ENCODE data around the gene RPL13. TPM values are rescaled to one million over a fixed set of nuclear protein-coding genes. Genes with fewer than 3 reads are reported as not detected.

The RPL13 gene
- total RNA-seq, 2 experiments from 2014 or later: 3,056 to 3,151 TPM

DNA sequence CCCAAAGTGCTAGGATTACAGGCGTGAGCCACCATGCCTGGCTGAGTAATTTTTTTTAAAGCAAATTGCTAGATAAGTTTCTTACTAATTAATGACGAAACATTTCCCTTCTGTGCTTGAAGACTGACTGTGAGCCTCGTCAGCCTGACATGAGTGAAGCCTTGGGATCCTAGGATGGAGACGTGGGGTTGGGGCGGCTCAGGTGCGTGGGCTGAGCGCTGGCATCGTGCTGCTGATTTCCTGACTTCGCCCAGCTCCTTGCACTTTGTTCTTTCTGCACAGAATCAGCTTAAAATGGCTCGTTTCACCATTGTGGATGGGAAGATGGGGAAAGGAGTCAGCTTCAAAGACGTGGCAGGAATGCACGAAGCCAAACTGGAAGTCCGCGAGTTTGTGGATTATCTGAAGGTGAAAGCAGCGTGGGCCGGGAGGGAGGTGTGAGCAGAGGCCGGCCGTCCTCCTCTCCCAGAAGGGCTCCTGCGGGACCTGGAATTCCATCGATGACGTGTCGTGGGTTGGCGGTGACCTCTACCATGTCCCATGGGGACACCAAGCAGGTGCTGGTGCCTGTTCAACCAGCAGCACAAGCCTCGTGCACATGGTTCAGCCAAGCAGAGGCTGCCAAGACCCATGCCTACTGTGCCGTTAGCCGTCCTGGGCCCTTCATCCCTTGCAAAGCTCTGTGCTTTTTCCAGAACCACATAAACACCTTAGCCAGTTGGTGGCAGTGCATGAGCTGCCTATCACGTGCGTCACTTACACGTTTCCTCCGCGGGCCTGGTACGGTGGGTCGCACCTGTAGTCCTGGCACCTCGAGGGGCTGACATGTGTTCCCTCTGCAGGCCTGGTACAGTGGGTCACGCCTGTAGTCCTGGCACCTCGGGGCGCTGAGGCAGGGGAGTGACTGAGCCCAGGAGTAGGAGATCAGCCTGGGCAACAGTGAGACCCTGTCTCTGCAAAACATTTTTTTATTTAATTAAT, 29.8 kb upstream of the RPL13 start:
- intact Hi-C loops (cut with micrococcal nuclease): no loop called here
- peaks cover 52% of the 10 kb centered on the region for H3K36me3 Mint-ChIP-seq (ENCODE audit: low read depth)
- no peaks in the 10 kb centered on the region for H3K9me3 Mint-ChIP-seq
- no peak overlapping the region for H3K27ac Mint-ChIP-seq
- ATAC-seq (no peak), DNase-seq (no peak)
- POLR2A ChIA-PET: interaction anchor here (1.1 kb wide), 1 partner anchor 20 kb away, joined by 4 read pairs; no protein-coding TSS in a partner anchor
- peaks cover 23% of the 10 kb centered on the region for H3K4me1 Mint-ChIP-seq (ENCODE audit: low read depth)
- H3K27me3 Mint-ChIP-seq: no peaks in the 10 kb centered on the region
- CTCF ChIA-PET: no interaction called here
- no peak overlapping the region for H3K4me3 Mint-ChIP-seq
- TF ChIP-seq, protein P1, sequence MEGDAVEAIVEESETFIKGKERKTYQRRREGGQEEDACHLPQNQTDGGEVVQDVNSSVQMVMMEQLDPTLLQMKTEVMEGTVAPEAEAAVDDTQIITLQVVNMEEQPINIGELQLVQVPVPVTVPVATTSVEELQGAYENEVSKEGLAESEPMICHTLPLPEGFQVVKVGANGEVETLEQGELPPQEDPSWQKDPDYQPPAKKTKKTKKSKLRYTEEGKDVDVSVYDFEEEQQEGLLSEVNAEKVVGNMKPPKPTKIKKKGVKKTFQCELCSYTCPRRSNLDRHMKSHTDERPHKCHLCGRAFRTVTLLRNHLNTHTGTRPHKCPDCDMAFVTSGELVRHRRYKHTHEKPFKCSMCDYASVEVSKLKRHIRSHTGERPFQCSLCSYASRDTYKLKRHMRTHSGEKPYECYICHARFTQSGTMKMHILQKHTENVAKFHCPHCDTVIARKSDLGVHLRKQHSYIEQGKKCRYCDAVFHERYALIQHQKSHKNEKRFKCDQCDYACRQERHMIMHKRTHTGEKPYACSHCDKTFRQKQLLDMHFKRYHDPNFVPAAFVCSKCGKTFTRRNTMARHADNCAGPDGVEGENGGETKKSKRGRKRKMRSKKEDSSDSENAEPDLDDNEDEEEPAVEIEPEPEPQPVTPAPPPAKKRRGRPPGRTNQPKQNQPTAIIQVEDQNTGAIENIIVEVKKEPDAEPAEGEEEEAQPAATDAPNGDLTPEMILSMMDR (IDR thresholded peaks at IDR 0.05): no peak

DNA sequence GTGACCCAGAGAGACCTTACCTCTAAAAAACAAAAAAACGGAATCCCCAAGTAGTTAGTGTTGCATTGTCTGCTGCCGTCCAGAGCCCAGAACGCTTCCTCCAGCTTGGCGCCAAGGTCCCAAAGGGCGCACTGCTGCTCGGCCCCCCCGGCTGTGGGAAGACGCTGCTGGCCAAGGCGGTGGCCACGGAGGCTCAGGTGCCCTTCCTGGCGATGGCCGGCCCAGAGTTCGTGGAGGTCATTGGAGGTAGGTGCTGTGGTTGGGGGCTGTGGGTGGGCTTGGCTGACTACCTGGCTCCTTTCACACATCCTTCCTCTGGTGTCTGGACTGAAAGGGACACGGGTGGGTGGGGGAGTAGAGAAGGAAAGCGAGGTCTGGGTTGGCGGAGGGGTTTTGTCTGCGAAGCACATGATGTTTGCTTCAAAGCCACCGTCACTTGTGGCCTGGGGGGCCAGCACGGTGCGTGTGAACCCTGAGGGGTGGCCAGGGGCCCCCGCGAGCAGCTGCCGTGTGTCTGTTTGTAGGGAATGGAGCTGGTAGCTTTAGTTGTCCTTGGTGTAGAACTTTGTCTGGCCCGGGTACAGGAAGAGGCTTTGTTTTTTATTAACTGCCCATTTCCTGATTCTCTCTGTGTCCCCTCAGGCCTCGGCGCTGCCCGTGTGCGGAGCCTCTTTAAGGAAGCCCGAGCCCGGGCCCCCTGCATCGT, 28.5 kb upstream of the RPL13 start:
- ATAC-seq (no peak), DNase-seq (no peak)
- TF ChIP-seq, protein P1 (IDR thresholded peaks at IDR 0.05): no peak
- peaks cover 23% of the 10 kb centered on the region for H3K4me1 Mint-ChIP-seq (ENCODE audit: low read depth)
- H3K27ac Mint-ChIP-seq: no peak overlapping the region
- ChIA-PET POLR2A (interaction anchor here (1.1 to 1.3 kb wide), 2 partner anchors 10 to 19 kb away, joined by 4 read pairs; no protein-coding TSS in a partner anchor), CTCF (no interaction called here)
- no peaks in the 10 kb centered on the region for H3K27me3 Mint-ChIP-seq
- no peak overlapping the region for H3K4me3 Mint-ChIP-seq
- peaks cover 47% of the 10 kb centered on the region for H3K36me3 Mint-ChIP-seq (ENCODE audit: low read depth)
- intact Hi-C loops (cut with micrococcal nuclease): no loop called here
- no peaks in the 10 kb centered on the region for H3K9me3 Mint-ChIP-seq

DNA sequence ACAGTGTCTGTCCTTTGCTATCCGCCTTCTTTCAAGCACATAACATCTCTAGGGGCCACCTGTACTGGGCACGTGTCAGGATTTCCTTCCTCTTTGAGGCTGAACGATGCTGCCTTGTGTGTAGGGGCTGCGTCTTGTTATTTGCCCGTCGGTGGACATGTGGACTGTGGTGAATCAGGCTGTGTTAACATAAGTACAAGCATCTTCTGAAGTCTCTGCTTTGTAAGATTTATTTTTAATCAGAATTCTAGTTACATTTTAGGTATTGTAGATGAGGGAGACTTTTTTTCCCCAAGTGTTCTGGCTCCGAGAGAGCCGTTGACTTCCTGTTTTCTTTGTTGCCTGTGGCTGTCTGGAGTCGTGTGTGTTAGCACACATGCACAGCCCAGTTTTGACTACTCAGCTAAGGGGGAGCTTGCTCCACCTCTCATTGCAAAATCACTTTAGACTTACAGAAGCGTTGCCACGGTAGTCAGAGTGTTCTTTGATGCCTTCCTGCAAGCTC, 26.2 kb upstream of the RPL13 start:
- CTCF ChIA-PET: interaction anchor here (1.3 kb wide), 2 partner anchors 25 to 294 kb away, joined by 3 to 4 read pairs; partner anchors contain the start of gene SPG7
- intact Hi-C loops (cut with micrococcal nuclease): no loop called here
- peaks cover 40% of the 10 kb centered on the region for H3K36me3 Mint-ChIP-seq (ENCODE audit: low read depth)
- peak; percentile 33 for DNase-seq
- H3K9me3 Mint-ChIP-seq: no peaks in the 10 kb centered on the region
- TF ChIP-seq, protein P1 (IDR thresholded peaks at IDR 0.05): no peak
- peak; percentile 84 for ATAC-seq
- no peaks in the 10 kb centered on the region for H3K27me3 Mint-ChIP-seq
- H3K4me3 Mint-ChIP-seq: no peak overlapping the region
- H3K4me1 Mint-ChIP-seq (ENCODE audit: low read depth): peaks cover 23% of the 10 kb centered on the region
- peak overlapping the region; percentile 83 for H3K27ac Mint-ChIP-seq
- POLR2A ChIA-PET: no interaction called here

DNA sequence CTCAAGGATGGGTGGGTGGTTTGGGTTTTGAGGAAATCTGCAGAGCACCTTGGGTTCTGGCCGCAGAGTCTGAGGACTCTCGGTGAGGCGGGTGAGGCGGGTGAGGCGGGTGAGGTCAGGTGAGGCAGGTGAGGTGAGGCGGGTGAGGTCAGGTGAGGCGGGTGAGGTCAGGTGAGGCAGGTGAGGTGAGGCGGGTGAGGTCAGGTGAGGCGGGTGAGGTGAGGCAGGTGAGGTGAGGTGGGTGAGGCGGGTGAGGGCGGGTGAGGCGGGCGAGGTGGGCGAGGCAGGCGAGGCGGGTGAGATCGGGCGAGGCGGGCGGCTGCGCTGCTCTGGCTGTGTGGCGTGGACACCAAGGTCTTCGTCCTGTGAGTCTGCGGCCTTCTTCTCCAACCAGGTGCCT, 24.1 kb upstream of the RPL13 start:
- ChIA-PET POLR2A (interaction anchor here (1.3 kb wide), 1 partner anchor 27 kb away, joined by 3 read pairs; no protein-coding TSS in a partner anchor), CTCF (interaction anchor here (1.1 kb wide), 1 partner anchor 21 kb away, joined by 3 read pairs; no protein-coding TSS in a partner anchor)
- DNase-seq (no peak), ATAC-seq (no peak)
- Mint-ChIP-seq H3K9me3 (no peaks in the 10 kb centered on the region), H3K4me3 (no peak overlapping the region), H3K36me3 (ENCODE audit: low read depth) (peaks cover 37% of the 10 kb centered on the region), H3K27me3 (no peaks in the 10 kb centered on the region), H3K4me1 (ENCODE audit: low read depth) (peaks cover 23% of the 10 kb centered on the region), H3K27ac (no peak overlapping the region)
- TF ChIP-seq, protein P1 (IDR thresholded peaks at IDR 0.05): no peak
- intact Hi-C loops (cut with micrococcal nuclease): no loop called here
